Kidney epithelial cell (primary cell): Measurements from ENCODE around the gene SAV1. TPM values are rescaled to one million over a fixed set of nuclear protein-coding genes. Genes with fewer than 3 reads are reported as not detected.

Experiments used
- DNase-seq: peaks from one replicate; pipeline ENCODE4 v3.0.0-alpha.2; 2010; ENCODE audit warnings: low read depth
- H3K27me3 ChIP-seq: 2 replicates; pipeline ENCODE4 v1.6.0; 2011; ENCODE audit warnings: low read length; ENCODE audit not compliant: control insufficient read depth, insufficient read depth
- H3K36me3 ChIP-seq: 2 replicates; pipeline ENCODE4 v1.5.1; 2011; ENCODE audit warnings: low read length; ENCODE audit not compliant: control insufficient read depth, insufficient read depth
- H3K4me3 ChIP-seq: 2 replicates; pipeline ENCODE4 v1.5.1; 2011; ENCODE audit warnings: low read depth, mild to moderate bottlenecking, control low read depth, low read length
- CTCF ChIP-seq: IDR thresholded peaks from 2 replicates; pipeline ENCODE4 v1.5.1; 2011; ENCODE audit warnings: mild to moderate bottlenecking, moderate library complexity, low read length, control low read depth, inconsistent platforms; ENCODE audit not compliant: insufficient read depth, poor library complexity, severe bottlenecking
- total RNA-seq: library from RNA; depleted of rRNA; stranded (reverse); fragments of >200 nt; gene quantifications from 2 replicates; pipeline ENCODE4 v1.2.3, GENCODE V29; 2015

The SAV1 gene
- total RNA-seq, 1 donor from 2014 or later = 31.1 TPM

GRCh38 chr14:50603565-50603964 lies 64.5 kb downstream of the SAV1 start:
- H3K36me3 ChIP-seq = no peaks in the 10 kb centered on the region
- no peak for DNase-seq
- TF ChIP-seq CTCF = no peak
- no peak overlapping the region for H3K4me3 ChIP-seq
- no peaks in the 10 kb centered on the region for H3K27me3 ChIP-seq

- H3K27me3 ChIP-seq = no peaks in the 10 kb centered on the region
- H3K36me3 ChIP-seq = no peaks in the 10 kb centered on the region
- no peak overlapping the region for H3K4me3 ChIP-seq
- DNase-seq = no peak
- TF ChIP-seq CTCF = no peak
Observed at GRCh38 chr14:50602035-50602434, 66.1 kb downstream of the SAV1 start.

GRCh38 chr14:50601394-50601793 lies 66.7 kb downstream of the SAV1 start:
- Histone ChIP-seq H3K27me3 (no peaks in the 10 kb centered on the region), H3K36me3 (no peaks in the 10 kb centered on the region), H3K4me3 (no peak overlapping the region)
- DNase-seq = no peak
- no peak for TF ChIP-seq CTCF

GRCh38 chr14:50600849-50601248 lies 67.3 kb downstream of the SAV1 start:
- H3K4me3 ChIP-seq = no peak overlapping the region
- no peaks in the 10 kb centered on the region for H3K36me3 ChIP-seq

GRCh38 chr14:50599700-50600444 lies 68.2 kb downstream of the SAV1 start:
- Histone ChIP-seq H3K4me3 (no peak overlapping the region), H3K36me3 (no peaks in the 10 kb centered on the region), H3K27me3 (no peaks in the 10 kb centered on the region)
- TF ChIP-seq CTCF = peak; percentile 58
- DNase-seq = no peak

More at GRCh38 chr14:50600849-50601248, 67.3 kb downstream of the SAV1 start:
- no peak for TF ChIP-seq CTCF
- H3K27me3 ChIP-seq = no peaks in the 10 kb centered on the region
- no peak for DNase-seq

GRCh38 chr14:50598765-50599164 lies 69.3 kb downstream of the SAV1 start:
- no peak for TF ChIP-seq CTCF
- Histone ChIP-seq H3K27me3 (no peaks in the 10 kb centered on the region), H3K36me3 (no peaks in the 10 kb centered on the region), H3K4me3 (no peak overlapping the region)
- no peak for DNase-seq
